NOMO-1 (cell line): ENCODE data around the gene RNU6-8.
A peak's percentile ranks its signal among the peaks of the same experiment; 100 is the strongest.

Experiments
- DNase-seq, 2 experiments: peaks; one replicate each; lab custom pipeline; 2025; ENCODE audit not compliant: unreplicated experiment in 2 of 2; lab: John Stamatoyannopoulos, UW

RNU6-8 gene

GRCh38 chr14:32205984-32206383 is 2.9 kb upstream of the RNU6-8 start:
- peak in 1 of 2 experiments; percentile 32 for DNase-seq

DNA sequence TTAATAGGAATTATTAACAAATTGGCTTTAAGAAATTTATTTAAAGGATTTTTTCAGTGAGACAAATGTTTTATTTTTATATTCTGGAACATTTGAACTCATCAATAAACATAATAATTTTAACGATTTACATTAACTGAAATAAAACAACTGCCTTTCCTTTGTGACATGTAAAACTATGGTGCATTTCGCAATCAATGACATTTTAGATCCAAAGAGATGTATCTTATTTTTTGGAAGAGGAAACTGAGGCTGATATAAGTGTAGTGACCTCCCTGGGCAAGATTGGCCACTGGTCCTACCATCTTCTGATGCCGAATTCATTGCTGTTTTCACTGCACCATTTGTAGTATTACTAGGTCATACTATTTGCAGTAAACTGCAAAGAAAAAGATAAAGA is 2.5 kb upstream of the RNU6-8 start:
- DNase-seq, result no peak

DNA sequence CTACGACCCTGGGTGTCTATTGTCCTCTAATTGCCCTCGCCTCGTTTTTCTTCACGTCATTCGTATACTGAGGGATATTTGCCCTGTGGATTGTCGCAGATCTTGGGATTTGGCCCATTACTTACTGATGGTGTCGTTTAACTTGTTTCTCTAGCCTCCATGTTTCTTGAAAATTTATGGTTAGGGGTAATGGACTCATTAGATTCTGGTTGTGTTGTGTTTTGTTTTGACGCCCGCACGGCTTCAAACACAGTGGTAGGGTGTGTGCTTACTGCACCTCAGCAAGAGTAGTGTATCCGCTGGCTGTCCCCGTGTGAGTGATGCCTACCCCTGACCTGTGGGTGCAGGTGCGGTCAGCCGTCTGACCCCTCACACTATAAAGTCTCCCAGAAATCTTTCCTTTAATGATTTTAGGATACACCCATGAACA is 874 bp upstream of the RNU6-8 start:
- no peak for DNase-seq

DNA sequence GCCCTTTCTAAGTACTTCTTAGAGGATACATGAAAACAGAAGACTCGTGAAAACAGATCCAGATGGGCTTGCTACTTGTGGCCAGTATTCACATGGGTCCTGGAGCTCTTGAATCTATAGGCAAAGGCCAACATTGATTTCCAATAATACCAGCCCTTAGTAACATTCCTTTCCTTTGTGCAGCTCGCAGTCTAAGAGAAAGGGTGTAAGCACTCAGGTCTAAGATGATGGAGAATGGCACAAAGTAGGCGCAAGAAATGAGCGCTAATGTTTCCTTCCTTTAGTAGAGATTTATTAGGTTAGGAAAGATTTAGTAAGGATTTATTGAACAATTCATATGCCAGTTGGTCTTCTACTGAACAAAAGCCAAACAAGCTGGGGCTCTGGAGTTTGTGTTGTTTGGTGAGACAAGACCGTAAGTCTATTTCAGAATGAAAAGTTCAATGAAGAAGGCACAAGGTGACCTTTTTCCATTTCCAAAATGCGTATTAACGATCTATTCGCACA is 525 bp downstream of the RNU6-8 start:
- no peak for DNase-seq

GRCh38 chr14:32201816-32202490 is 1.1 kb downstream of the RNU6-8 start, which contains the start of gene RNU6-7:
Gene RNU6-7, plus strand, starts transcription at chr14:32202045.
- DNase-seq, result no peak

GRCh38 chr14:32201193-32201815 is 1.8 kb downstream of the RNU6-8 start:
- no peak for DNase-seq

GRCh38 chr14:32200368-32201192 is 2.5 kb downstream of the RNU6-8 start:
- DNase-seq, result peak; percentile 28 to 69

- DNase-seq, result no peak
These were observed 5.2 kb downstream of the RNU6-8 start for GRCh38 chr14:32197919-32198318.

- no peak for DNase-seq
These were observed 7.4 kb downstream of the RNU6-8 start for GRCh38 chr14:32195636-32196035.

GRCh38 chr14:32193532-32193931 is 9.5 kb downstream of the RNU6-8 start:
- no peak for DNase-seq

- DNase-seq, result no peak
These were observed 10.2 kb downstream of the RNU6-8 start for GRCh38 chr14:32192712-32193373.

DNA sequence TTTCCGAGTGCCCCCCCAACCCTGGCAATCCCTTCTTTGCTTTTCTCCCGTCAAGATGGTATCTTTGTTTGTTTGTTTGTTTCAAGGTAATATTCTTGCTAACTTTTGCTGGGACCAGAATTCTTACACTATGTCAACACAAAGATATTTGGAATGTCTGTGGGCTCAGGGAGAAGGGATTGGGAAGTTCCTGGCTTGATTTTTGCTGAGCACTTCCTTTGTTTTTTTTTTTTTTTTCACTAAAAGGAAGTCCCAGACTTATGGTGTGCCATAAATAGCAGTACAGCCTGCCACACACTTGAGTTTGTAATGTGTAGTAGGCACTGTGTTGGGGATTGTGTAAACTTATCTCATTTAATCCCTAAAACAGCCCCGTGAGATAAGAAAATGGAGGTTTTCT is 12.4 kb downstream of the RNU6-8 start:
- DNase-seq, result no peak

GRCh38 chr14:32189811-32190210 is 13.3 kb downstream of the RNU6-8 start:
- DNase-seq, result no peak

DNA sequence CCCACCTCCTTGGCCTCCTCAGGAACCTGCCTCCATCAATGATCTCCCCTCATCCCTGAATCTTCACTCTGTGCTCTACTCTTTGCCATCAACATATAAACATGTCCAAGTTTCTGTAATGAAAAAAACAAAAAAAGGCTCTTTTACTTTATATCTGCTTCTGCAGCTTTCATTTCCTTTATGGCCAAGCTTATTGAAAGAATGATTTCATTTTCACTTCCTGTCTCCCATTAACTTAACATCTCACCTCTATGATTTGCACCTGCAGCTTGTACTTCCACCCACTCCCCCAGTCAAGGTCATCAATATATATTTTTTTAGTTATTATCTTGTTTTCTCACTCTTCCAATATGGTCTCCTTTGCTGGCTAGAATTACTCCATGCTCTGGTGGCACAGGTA is 16.8 kb downstream of the RNU6-8 start:
- DNase-seq, result no peak

GRCh38 chr14:32185097-32185496 is 18.0 kb downstream of the RNU6-8 start:
- no peak for DNase-seq

- DNase-seq, result no peak
These were observed 19.7 kb downstream of the RNU6-8 start for GRCh38 chr14:32183151-32184058.

DNA sequence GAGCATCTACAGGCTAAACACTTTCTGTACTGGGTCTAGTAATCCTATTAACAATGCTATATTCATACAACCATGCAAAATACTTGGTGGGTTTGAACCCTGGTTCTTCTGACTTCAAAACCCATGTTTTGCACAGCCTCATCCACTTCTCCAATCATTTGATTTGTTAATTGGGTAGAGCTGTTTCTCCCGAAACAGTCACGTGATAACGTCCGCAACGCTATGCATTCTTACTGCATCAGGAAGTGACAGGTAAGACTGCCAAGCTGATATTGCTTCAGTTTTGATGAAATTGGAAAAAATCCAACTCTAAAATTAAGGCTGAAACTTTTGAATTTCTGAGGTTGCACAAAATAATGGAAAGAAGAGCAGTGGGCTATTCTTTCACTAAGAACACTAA is 31.6 kb downstream of the RNU6-8 start:
- DNase-seq, result no peak

DNA sequence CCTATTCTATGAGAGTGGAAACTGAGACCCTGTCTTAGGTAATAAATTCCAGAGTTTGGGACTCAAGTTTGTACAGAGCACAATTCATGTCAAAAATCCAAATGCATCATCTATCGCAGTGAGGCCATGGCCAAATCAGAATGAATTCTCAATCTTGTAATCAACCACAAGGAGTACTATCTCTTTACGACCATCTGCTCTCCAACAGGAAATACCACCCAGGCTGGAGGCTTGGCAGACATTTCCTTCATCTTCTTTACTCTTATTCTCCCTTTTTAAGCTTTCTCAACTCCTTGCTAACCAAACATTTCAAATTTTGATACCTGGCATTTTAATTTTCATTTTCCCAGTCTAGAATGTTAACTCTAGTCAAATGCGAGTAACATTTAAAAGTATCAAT is 33.9 kb downstream of the RNU6-8 start:
- DNase-seq, result no peak

- DNase-seq, result no peak
These were observed 35.2 kb downstream of the RNU6-8 start for GRCh38 chr14:32167907-32168306.

- no peak for DNase-seq
These were observed 36.1 kb downstream of the RNU6-8 start for GRCh38 chr14:32166924-32167323.
